Smooth muscle cell (in vitro differentiated cells): ENCODE results near the gene HSF4. TPM values are rescaled to one million over a fixed set of nuclear protein-coding genes. Genes with fewer than 3 reads are reported as not detected.
A peak's percentile ranks its signal among the peaks of the same experiment; 100 is the strongest.

Experiments used
- DNase-seq: peaks from one replicate; lab custom pipeline; 2025; ENCODE audit not compliant: unreplicated experiment; lab: John Stamatoyannopoulos, UW
- H2AFZ ChIP-seq: fragments of 200-600 bp; sonication (generic); 2 replicates; pipeline ENCODE4 v1.6.0; 2016; ENCODE audit warnings: antibody characterized with exemption, low read depth, mild to moderate bottlenecking
- H3F3A ChIP-seq: fragments of 200-600 bp; sonication (generic); 2 replicates; pipeline ENCODE4 v1.6.0; 2017; ENCODE audit warnings: antibody characterized with exemption, low read depth
- H3K27ac ChIP-seq: fragments of 200-600 bp; sonication (generic); 2 replicates; pipeline ENCODE4 v1.5.1; 2016; ENCODE audit warnings: low read depth, mild to moderate bottlenecking
- H3K27me3 ChIP-seq: fragments of 200-600 bp; sonication (generic); 2 replicates; pipeline ENCODE4 v1.6.1; 2016; ENCODE audit warnings: low read depth, mild to moderate bottlenecking
- H3K36me3 ChIP-seq: fragments of 200-600 bp; sonication (generic); 2 replicates; pipeline ENCODE4 v1.5.1; 2016; ENCODE audit warnings: low read depth
- H3K4me1 ChIP-seq: fragments of 200-600 bp; sonication (generic); 2 replicates; pipeline ENCODE4 v1.5.1; 2016; ENCODE audit warnings: low read depth
- H3K4me2 ChIP-seq: fragments of 200-600 bp; sonication (generic); 2 replicates; pipeline ENCODE4 v1.6.0; 2016; ENCODE audit warnings: mild to moderate bottlenecking
- H3K4me3 ChIP-seq: fragments of 200-600 bp; sonication (generic); 2 replicates; pipeline ENCODE4 v1.5.1; 2016; ENCODE audit warnings: mild to moderate bottlenecking
- H3K79me2 ChIP-seq: fragments of 200-600 bp; sonication (generic); 2 replicates; pipeline ENCODE4 v1.6.0; 2016; ENCODE audit warnings: low read depth, mild to moderate bottlenecking
- H3K9ac ChIP-seq: fragments of 200-600 bp; sonication (generic); 2 replicates; pipeline ENCODE4 v1.6.0; 2016; ENCODE audit warnings: low read depth
- H3K9me3 ChIP-seq: fragments of 200-600 bp; sonication (generic); replicated peaks from 2 replicates; pipeline ENCODE4 v1.5.1; 2016; ENCODE audit warnings: low read depth
- H4K20me1 ChIP-seq: fragments of 200-600 bp; sonication (generic); 2 replicates; pipeline ENCODE4 v1.6.0; 2016; ENCODE audit warnings: low read depth
- WGBS: methylation state at CpG from one replicate; pipeline ENCODE4 v1.1.7; 2016; ENCODE audit warnings: low lambda C conversion rate; 5-methylcytosine and 5-hydroxymethylcytosine counted together
- polyA plus RNA-seq: library from polyadenylated mRNA; unstranded; fragments of >200 nt; fragmentation: Nextera tagmentation; extraction: Ambion mirVana; gene quantifications from 2 replicates; pipeline ENCODE4 v1.2.1, GENCODE V29; 2016
- total RNA-seq: library from RNA; depleted of rRNA; stranded (reverse); fragments of >200 nt; gene quantifications from 2 replicates; pipeline ENCODE4 v1.2.3, GENCODE V29; 2014
- TF ChIP-seq, protein P1 (sequence below): fragments of 200-600 bp; sonication (generic); IDR thresholded peaks from 2 replicates; pipeline ENCODE4 v1.5.1; 2017; ENCODE audit warnings: borderline replicate concordance, mild to moderate bottlenecking, antibody characterized with exemption; ENCODE audit not compliant: insufficient read depth, poor library complexity, severe bottlenecking

Gene HSF4
- total and polyA plus RNA-seq, 2 experiments from 2014 or later, result 2.9 to 6.1 TPM

DNA sequence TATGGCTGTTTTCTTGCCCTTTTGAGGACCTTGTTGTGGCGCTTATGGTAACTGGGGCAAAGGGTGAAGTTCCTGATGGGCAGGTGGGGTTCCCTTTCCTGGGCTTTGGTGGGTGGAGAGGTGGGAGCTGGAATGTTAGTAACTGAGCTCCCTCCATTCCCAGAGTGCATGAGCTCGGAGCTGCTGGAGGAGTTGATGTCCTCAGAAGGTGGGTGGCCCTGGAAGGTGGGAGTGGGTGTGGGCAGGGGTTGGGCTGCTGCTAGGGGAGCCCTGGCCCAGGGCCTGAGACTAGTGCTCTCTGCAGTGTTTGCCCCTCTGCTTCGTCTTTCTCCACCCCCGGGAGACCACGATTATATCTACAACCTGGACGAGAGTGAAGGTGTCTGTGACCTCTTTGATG, 33.2 kb downstream of the HSF4 start:
- no peaks in the 10 kb centered on the region for H3K36me3 ChIP-seq
- H3K9ac ChIP-seq, result no peak overlapping the region
- H3F3A ChIP-seq, result peaks cover 7% of the 10 kb centered on the region
- WGBS, result 89% methylated on average over 6 of the region's 6 CpGs
- no peaks in the 10 kb centered on the region for H3K9me3 ChIP-seq
- H4K20me1 ChIP-seq, result peaks cover 44% of the 10 kb centered on the region
- no peaks in the 10 kb centered on the region for H3K27me3 ChIP-seq
- H3K4me2 ChIP-seq, result no peak overlapping the region
- no peak for DNase-seq
- no peak overlapping the region for H2AFZ ChIP-seq
- no peak overlapping the region for H3K4me3 ChIP-seq
- TF ChIP-seq, protein P1, sequence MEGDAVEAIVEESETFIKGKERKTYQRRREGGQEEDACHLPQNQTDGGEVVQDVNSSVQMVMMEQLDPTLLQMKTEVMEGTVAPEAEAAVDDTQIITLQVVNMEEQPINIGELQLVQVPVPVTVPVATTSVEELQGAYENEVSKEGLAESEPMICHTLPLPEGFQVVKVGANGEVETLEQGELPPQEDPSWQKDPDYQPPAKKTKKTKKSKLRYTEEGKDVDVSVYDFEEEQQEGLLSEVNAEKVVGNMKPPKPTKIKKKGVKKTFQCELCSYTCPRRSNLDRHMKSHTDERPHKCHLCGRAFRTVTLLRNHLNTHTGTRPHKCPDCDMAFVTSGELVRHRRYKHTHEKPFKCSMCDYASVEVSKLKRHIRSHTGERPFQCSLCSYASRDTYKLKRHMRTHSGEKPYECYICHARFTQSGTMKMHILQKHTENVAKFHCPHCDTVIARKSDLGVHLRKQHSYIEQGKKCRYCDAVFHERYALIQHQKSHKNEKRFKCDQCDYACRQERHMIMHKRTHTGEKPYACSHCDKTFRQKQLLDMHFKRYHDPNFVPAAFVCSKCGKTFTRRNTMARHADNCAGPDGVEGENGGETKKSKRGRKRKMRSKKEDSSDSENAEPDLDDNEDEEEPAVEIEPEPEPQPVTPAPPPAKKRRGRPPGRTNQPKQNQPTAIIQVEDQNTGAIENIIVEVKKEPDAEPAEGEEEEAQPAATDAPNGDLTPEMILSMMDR, result no peak
- H3K4me1 ChIP-seq, result peaks cover 10% of the 10 kb centered on the region
- H3K79me2 ChIP-seq, result peaks cover 17% of the 10 kb centered on the region
- H3K27ac ChIP-seq, result no peak overlapping the region

DNA sequence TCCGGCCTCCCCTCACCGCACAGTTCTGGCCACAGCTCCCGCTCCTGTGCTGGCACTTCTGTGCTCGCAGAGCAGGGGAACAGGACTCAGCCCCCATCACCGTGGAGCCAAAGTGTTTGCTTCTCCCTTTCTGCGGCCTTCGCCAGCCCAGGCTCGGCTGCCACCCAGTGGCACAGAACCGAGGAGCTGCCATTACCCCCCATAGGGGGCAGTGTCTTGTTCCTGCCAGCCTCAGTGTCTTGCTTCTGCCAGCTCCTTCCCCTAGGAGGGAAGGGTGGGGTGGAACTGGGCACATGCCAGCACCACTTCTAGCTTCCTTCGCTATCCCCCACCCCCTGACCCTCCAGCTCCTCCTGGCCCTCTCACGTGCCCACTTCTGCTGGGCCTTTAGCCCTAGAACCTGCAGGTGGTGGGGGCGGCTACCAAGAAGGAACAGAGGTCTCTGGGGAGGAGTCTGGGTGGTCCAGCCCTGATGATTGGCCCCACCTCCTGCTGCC, 33.7 kb downstream of the HSF4 start:
- Histone ChIP-seq H4K20me1 (peaks cover 38% of the 10 kb centered on the region), H3K79me2 (peaks cover 12% of the 10 kb centered on the region), H3K27me3 (no peaks in the 10 kb centered on the region), H3K27ac (no peak overlapping the region), H3K4me1 (peaks cover 4% of the 10 kb centered on the region), H2AFZ (no peak overlapping the region), H3K9me3 (no peaks in the 10 kb centered on the region), H3K9ac (no peak overlapping the region), H3K36me3 (no peaks in the 10 kb centered on the region), H3K4me2 (no peak overlapping the region), H3K4me3 (no peak overlapping the region), H3F3A (peaks cover 7% of the 10 kb centered on the region)
- 84% methylated on average over 10 of the region's 12 CpGs for WGBS
- DNase-seq, result no peak
- TF ChIP-seq, protein P1, result peak; percentile 40

DNA sequence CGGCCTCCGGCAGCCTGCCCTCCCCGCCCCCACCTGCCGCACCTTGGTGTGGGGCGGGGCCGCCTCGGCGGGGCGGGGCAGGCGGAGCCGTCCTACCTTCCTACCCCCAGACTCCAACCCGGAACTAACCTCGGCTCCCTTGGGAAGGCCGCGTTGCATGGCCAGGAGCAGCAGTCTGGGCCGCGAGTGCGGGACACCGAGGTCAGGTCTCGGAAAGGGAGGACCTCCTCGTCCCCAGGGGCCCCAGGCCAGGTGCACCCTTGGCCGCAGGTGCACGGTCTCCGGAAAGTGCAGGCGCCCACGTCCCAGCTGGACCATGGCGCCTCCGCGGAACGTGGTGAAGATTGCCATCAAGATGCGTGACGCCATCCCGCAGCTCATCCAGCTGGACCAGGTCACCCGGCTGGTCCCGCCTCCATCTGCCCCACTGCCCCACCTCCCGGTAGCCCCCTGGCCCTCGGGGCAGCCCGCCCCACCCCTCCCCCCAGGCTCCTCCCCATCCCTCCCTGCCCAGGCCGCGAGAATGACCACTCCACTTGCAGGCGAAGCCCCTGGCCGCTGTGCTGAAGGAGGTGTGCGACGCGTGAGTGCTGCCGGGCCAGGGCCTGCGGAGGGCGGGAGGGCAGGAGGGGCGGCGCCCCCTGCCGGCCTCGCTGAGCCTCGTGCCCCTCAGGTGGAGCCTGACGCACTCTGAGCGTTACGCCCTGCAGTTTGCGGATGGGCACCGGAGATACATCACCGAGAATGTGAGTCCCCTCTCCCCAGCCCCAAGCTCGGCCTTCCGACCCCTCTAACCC, 34.7 kb downstream of the HSF4 start, which contains the start of gene ELMO3:
Gene ELMO3 (plus strand): TSS at position 121 of the 797 bp plus-strand sequence. CDS start 196 bp downstream, at position 317.
- Histone ChIP-seq H3K9ac (no peak within 1 kb of the TSS), H3K27me3 (no peaks in the 10 kb centered on the region), H3K36me3 (no peaks in the 10 kb centered on the region), H4K20me1 (peaks cover 31% of the 10 kb centered on the region), H3K4me1 (no peaks in the 10 kb centered on the region), H3K79me2 (peaks cover 2% of the 10 kb centered on the region), H3K9me3 (no peaks in the 10 kb centered on the region), H3K27ac (no peak within 1 kb of the TSS), H2AFZ (no peak within 1 kb of the TSS), H3F3A (peaks cover 7% of the 10 kb centered on the region), H3K4me3 (peak within 1 kb of the TSS; percentile 34), H3K4me2 (peak within 1 kb of the TSS; percentile 73)
- TF ChIP-seq, protein P1, result peak; percentile 56
- WGBS, result 21% methylated on average over 26 of the region's 61 CpGs
- DNase-seq, result no peak
